ENCODE data around the gene METAP1D. TPM values are rescaled to one million over a fixed set of nuclear protein-coding genes. Genes with fewer than 3 reads are reported as not detected.

METAP1D gene
- total RNA-seq, 1 experiment from 2014 or later: 5.2 TPM

- H4K5ac ChIP-seq (ENCODE audit: insufficient read length, low read depth, low read length): no peak overlapping the region
- H3K27ac ChIP-seq (ENCODE audit: insufficient read length, low read depth, low read length): no peak overlapping the region
- no peak overlapping the region for H4K91ac ChIP-seq (ENCODE audit: insufficient read length, low read depth, low read length)
- Mint-ChIP-seq H3K4me1 (no peaks in the 10 kb centered on the region), H3K27ac (no peak overlapping the region; a peak in 1 of 7 replicates), H3K9me3 (no peaks in the 10 kb centered on the region), H3K36me3 (ENCODE audit: insufficient read depth in 1 of 3, low read depth in 3 of 3) (no peaks in the 10 kb centered on the region), H3K27me3 (ENCODE audit: low read depth) (no peaks in the 10 kb centered on the region), H3K4me3 (no peak overlapping the region)
- no peak overlapping the region for H2AFZ ChIP-seq (ENCODE audit: low read length)
- no peak overlapping the region for H2BK5ac ChIP-seq (ENCODE audit: insufficient read length, low read length)
- H4K20me1 ChIP-seq (ENCODE audit: control insufficient read depth, insufficient read depth, insufficient read length): no peaks in the 10 kb centered on the region
- H3K4me2 ChIP-seq (ENCODE audit: insufficient read depth, insufficient read length, low read length): no peak overlapping the region
- TF ChIP-seq CTCF (conservative IDR thresholded peaks at IDR 0.05): no peak
- no peaks in the 10 kb centered on the region for H3K4me1 ChIP-seq (ENCODE audit: insufficient read depth, low read length)
- no CpG with 5 or more reads among the region's 1 CpG for WGBS (ENCODE audit: extremely low coverage, insufficient read length, low lambda C conversion rate)
- no peaks in the 10 kb centered on the region for H3K79me2 ChIP-seq (ENCODE audit: insufficient read depth, low read length)
- no peak overlapping the region for H3T11ph ChIP-seq (ENCODE audit: low read length)
- no peak overlapping the region for H3K9ac ChIP-seq (ENCODE audit: extremely low read depth, insufficient read length, low read length)
- no peak overlapping the region for H3K23ac ChIP-seq (ENCODE audit: insufficient read length, low read depth, low read length)
- no peaks in the 10 kb centered on the region for H3K79me1 ChIP-seq (ENCODE audit: insufficient read depth, low read depth, low read length, poor library complexity, severe bottlenecking)
- no peak overlapping the region for H3K4ac ChIP-seq (ENCODE audit: low read depth, low read length)
- H3K18ac ChIP-seq (ENCODE audit: insufficient read length, low read depth, low read length): no peak overlapping the region
- no peak overlapping the region for H2BK15ac ChIP-seq (ENCODE audit: low read depth, low read length)
- no peak for DNase-seq
- no peak overlapping the region for H4K8ac ChIP-seq (replicated peaks; ENCODE audit: insufficient read length, low read depth, low read length)
- no peaks in the 10 kb centered on the region for H3K23me2 ChIP-seq (ENCODE audit: insufficient read length, low read depth, low read length, poor library complexity, severe bottlenecking)
- H2BK12ac ChIP-seq (ENCODE audit: insufficient read length, low read depth, low read length): no peak overlapping the region
- H2BK20ac ChIP-seq (ENCODE audit: low read depth, low read length, poor library complexity, severe bottlenecking): no peak overlapping the region
- no peak overlapping the region for H3K56ac ChIP-seq (ENCODE audit: insufficient read length, low read depth, low read length)
- no peak overlapping the region for H3K14ac ChIP-seq (ENCODE audit: insufficient read depth, low read length)
- no peaks in the 10 kb centered on the region for H3K27me3 ChIP-seq (ENCODE audit: insufficient read depth, low read length)
- no peak overlapping the region for H2BK120ac ChIP-seq (ENCODE audit: low read depth, low read length, poor library complexity, severe bottlenecking)
- H3K9me3 ChIP-seq (ENCODE audit: control insufficient read depth, low read depth, low read length): no peaks in the 10 kb centered on the region
- H2AK5ac ChIP-seq (ENCODE audit: insufficient read length, low read length): no peak overlapping the region
Measured at GRCh38 chr2:172046080-172046678, 46.4 kb downstream of the METAP1D start.
